Vagina (tissue), 2 donors: ENCODE results near the gene ARHGAP26. TPM values are rescaled to one million over a fixed set of nuclear protein-coding genes. Genes with fewer than 3 reads are reported as not detected.

Source experiments
- DNase-seq, 2 donors: peaks; one replicate each; pipeline ENCODE4 v3.0.0-alpha.2; 2017; ENCODE audit errors: extremely low spot score in 2 of 2
- H3K27ac ChIP-seq: fragments of 200-600 bp; sonication (generic); one replicate; pipeline ENCODE4 v1.5.1; 2019
- H3K27me3 ChIP-seq: fragments of 200-600 bp; sonication (generic); one replicate; pipeline ENCODE4 v1.5.1; 2019
- H3K36me3 ChIP-seq, 2 donors: fragments of 200-600 bp; sonication (generic); one replicate each; pipeline ENCODE4 v1.5.1; 2017 to 2019
- H3K4me1 ChIP-seq: fragments of 200-600 bp; sonication (generic); one replicate; pipeline ENCODE4 v1.5.1; 2019
- H3K4me3 ChIP-seq, 2 donors: fragments of 200-600 bp; sonication (generic); 1 replicate in 1 of 2; 2 replicates in 1 of 2; pipeline ENCODE4 v1.5.1; 2016 to 2019
- H3K9me3 ChIP-seq: fragments of 200-600 bp; sonication (generic); one replicate; pipeline ENCODE4 v1.5.1; 2019
- POLR2A ChIP-seq, 2 donors: fragments of 450-650 bp; IDR thresholded peaks; one replicate each; pipeline ENCODE4 v1.6.1; 2017; ENCODE audit warnings: antibody characterized with exemption in 2 of 2, mild to moderate bottlenecking in 2 of 2, moderate library complexity in 2 of 2
- POLR2AphosphoS5 ChIP-seq, 2 donors: sonication (generic); formaldehyde crosslinking; IDR thresholded peaks; one replicate each; pipeline ENCODE4 v1.9.0; 2017; ENCODE audit warnings: antibody characterized with exemption in 2 of 2, mild to moderate bottlenecking in 2 of 2, low read depth in 1 of 2; ENCODE audit not compliant: insufficient read depth in 1 of 2
- intact Hi-C: fragments of 100-400 bp; cut with DNase I; formaldehyde crosslinking; loops from one replicate; pipeline ENCODE4 v1.15.1; 2023
- total RNA-seq: library from RNA; depleted of rRNA; stranded (reverse); fragments of >200 nt; gene quantifications from one replicate; pipeline ENCODE4 v1.2.3, GENCODE V29; 2016
- TF ChIP-seq, protein P1 (sequence below), 3 experiments: fragments of 450-650 bp in 2 of 3; fragments of 200-600 bp in 1 of 3; sonication (generic) in 1 of 3; IDR thresholded peaks; one replicate each; pipeline ENCODE4 v1.5.1; 2017 to 2019; ENCODE audit warnings: antibody characterized with exemption in 3 of 3, mild to moderate bottlenecking in 2 of 3, moderate library complexity in 2 of 3

ARHGAP26 gene
- total RNA-seq, 1 donor from 2014 or later: 42.5 TPM

DNA sequence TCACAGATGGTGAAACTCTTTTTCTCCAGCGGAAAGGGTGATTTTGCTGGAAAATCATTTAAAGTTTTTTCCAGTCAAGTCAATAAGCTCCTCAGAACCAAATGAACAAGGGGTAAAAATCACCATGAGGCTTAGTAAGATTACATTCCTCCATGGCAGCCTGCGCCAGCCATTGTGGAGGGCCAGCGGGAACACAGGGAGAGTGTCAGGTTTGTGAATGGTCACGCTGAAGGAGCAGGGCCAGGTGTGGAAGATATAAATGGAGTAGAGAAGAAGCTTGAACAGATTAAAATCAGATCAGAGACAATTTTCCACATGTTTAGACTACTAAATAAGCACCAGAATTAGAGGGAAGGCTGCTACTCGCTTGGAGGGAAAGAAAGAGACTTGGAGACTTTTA is 424.5 kb downstream of the ARHGAP26 start:
- Histone ChIP-seq H3K36me3 (no peaks in the 10 kb centered on the region), H3K27ac (no peak overlapping the region), H3K27me3 (no peaks in the 10 kb centered on the region), H3K4me3 (no peak overlapping the region), H3K4me1 (peaks cover 7% of the 10 kb centered on the region), H3K9me3 (no peaks in the 10 kb centered on the region)
- no peak for DNase-seq
- TF ChIP-seq, protein P1, sequence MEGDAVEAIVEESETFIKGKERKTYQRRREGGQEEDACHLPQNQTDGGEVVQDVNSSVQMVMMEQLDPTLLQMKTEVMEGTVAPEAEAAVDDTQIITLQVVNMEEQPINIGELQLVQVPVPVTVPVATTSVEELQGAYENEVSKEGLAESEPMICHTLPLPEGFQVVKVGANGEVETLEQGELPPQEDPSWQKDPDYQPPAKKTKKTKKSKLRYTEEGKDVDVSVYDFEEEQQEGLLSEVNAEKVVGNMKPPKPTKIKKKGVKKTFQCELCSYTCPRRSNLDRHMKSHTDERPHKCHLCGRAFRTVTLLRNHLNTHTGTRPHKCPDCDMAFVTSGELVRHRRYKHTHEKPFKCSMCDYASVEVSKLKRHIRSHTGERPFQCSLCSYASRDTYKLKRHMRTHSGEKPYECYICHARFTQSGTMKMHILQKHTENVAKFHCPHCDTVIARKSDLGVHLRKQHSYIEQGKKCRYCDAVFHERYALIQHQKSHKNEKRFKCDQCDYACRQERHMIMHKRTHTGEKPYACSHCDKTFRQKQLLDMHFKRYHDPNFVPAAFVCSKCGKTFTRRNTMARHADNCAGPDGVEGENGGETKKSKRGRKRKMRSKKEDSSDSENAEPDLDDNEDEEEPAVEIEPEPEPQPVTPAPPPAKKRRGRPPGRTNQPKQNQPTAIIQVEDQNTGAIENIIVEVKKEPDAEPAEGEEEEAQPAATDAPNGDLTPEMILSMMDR (IDR thresholded peaks at IDR 0.05): no peak
- TF ChIP-seq POLR2AphosphoS5 (IDR thresholded peaks at IDR 0.05; ENCODE audit: insufficient read depth in 1 of 2, low read depth in 1 of 2) (no peak), POLR2A (IDR thresholded peaks at IDR 0.05) (no peak)
- intact Hi-C loops: no loop called here

DNA sequence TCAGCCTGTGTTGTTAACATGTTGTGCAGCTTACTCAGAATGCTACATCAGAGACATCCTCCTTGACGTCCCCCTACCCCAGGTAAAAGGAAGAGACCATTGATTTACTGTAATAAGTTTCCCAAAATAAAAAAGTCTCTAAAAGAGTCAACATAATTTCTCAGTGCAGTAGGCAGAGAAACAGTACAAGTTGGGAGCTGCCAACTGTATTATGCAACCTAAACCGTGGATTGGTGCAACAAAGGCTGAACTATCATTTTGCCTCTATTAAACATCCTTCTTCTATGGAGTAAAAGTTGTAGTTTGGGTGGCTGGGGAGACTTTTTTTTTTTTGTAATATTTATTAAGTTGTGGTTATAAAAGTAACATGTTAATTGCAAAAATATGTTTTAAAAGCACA is 425.3 kb downstream of the ARHGAP26 start:
- Histone ChIP-seq H3K9me3 (no peaks in the 10 kb centered on the region), H3K4me3 (no peak overlapping the region), H3K27ac (no peak overlapping the region), H3K27me3 (no peaks in the 10 kb centered on the region), H3K4me1 (peaks cover 7% of the 10 kb centered on the region), H3K36me3 (no peaks in the 10 kb centered on the region)
- peak in 1 of 2 donors; percentile 15 for TF ChIP-seq POLR2AphosphoS5 (IDR thresholded peaks at IDR 0.05; ENCODE audit: insufficient read depth in 1 of 2, low read depth in 1 of 2)
- TF ChIP-seq, protein P1 (IDR thresholded peaks at IDR 0.05): no peak
- intact Hi-C loops: no loop called here
- no peak for DNase-seq

DNA sequence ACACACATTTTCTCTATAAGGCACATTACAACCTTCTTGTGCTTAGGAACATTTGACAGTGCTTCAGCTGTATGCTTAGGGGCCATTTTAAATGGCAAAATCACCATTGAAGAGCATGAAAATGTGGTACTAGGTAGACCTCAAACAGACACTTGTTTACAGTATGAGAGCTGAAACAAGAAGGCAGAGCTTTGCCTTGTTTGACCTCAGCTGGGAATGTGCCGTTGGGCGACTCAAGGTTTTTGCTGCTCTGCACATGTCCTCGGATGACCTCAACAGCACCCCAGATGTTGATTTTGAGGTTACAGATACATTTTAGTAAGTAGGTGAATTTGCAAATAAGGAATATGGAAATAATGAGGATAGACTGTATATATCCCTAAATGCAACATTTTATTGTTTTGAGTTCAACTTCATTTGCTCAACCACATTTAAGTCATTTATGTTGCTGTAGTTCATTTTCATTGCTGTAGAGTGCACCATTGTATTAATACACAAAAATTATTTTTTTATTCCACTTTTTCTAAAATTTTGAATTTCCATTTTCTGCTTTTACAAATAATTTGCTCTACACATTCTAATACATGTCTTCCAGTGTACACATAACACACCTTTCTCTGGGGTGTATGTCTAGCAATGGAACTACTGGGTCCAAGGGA is 426.6 kb downstream of the ARHGAP26 start:
- Histone ChIP-seq H3K36me3 (no peaks in the 10 kb centered on the region), H3K27me3 (no peaks in the 10 kb centered on the region), H3K27ac (no peak overlapping the region), H3K9me3 (no peaks in the 10 kb centered on the region), H3K4me3 (no peak overlapping the region), H3K4me1 (peaks cover 7% of the 10 kb centered on the region)
- no peak for DNase-seq
- intact Hi-C loops: no loop called here
- no peak for TF ChIP-seq POLR2A (IDR thresholded peaks at IDR 0.05)
- TF ChIP-seq, protein P1 (IDR thresholded peaks at IDR 0.05): no peak
- TF ChIP-seq POLR2AphosphoS5 (IDR thresholded peaks at IDR 0.05; ENCODE audit: insufficient read depth in 1 of 2, low read depth in 1 of 2): no peak

DNA sequence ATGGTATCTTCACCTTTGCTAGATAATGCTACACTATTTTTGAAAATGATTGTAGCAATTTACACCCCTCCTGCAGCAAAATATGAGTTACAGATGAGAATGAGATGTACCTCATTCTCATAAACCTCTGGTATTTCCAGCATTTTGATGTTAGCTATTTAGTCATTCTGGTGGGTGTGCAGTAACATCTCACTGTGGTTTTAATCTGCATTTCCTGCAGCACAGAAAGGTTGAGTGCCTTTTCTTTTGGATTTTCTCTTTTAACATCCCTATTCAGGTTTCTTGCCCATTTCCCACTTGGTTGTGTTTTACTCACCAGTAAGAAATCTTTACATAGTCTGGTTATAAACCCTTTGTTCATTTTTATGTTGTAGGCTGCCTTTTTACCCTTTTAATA is 427.1 kb downstream of the ARHGAP26 start:
- no peaks in the 10 kb centered on the region for H3K27me3 ChIP-seq
- no peak overlapping the region for H3K27ac ChIP-seq
- TF ChIP-seq, protein P1 (IDR thresholded peaks at IDR 0.05): no peak
- H3K9me3 ChIP-seq: no peaks in the 10 kb centered on the region
- no peak for DNase-seq
- no peaks in the 10 kb centered on the region for H3K36me3 ChIP-seq
- H3K4me1 ChIP-seq: peaks cover 7% of the 10 kb centered on the region
- intact Hi-C loops: no loop called here
- no peak overlapping the region for H3K4me3 ChIP-seq

DNA sequence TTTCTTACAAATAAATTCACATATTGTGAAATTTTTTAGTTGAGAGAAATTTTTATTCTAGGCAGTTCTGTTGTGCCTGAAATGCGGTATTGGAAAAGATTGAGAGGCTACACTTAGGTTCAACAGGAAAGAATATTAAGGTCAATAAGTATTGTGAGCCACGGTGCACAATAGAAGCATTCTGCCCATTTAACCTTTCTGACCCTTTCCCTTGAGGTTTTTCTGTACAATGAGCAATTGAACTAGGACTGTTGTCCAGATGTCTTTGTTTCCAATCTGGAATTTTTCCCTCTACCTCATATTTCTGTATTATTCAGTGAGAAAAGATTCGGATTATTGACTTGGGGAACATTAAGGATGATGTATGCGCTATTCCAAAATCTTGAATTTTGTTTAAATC is 428.2 kb downstream of the ARHGAP26 start:
- H3K27ac ChIP-seq: no peak overlapping the region
- H3K4me3 ChIP-seq: no peak overlapping the region
- H3K27me3 ChIP-seq: no peaks in the 10 kb centered on the region
- intact Hi-C loops: no loop called here
- DNase-seq: no peak
- H3K9me3 ChIP-seq: no peaks in the 10 kb centered on the region
- no peaks in the 10 kb centered on the region for H3K36me3 ChIP-seq
- TF ChIP-seq, protein P1 (IDR thresholded peaks at IDR 0.05): no peak
- TF ChIP-seq POLR2AphosphoS5 (IDR thresholded peaks at IDR 0.05; ENCODE audit: insufficient read depth in 1 of 2, low read depth in 1 of 2) (no peak), POLR2A (IDR thresholded peaks at IDR 0.05) (no peak)
- peaks cover 7% of the 10 kb centered on the region for H3K4me1 ChIP-seq
